ENCODE measurements around the gene BRI3BP. TPM values are rescaled to one million over a fixed set of nuclear protein-coding genes. Genes with fewer than 3 reads are reported as not detected.

BRI3BP gene, protein sequence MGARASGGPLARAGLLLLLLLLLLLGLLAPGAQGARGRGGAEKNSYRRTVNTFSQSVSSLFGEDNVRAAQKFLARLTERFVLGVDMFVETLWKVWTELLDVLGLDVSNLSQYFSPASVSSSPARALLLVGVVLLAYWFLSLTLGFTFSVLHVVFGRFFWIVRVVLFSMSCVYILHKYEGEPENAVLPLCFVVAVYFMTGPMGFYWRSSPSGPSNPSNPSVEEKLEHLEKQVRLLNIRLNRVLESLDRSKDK
- total RNA-seq, result 1 to 10 TPM; 5.9 to 8.0 TPM

DNA sequence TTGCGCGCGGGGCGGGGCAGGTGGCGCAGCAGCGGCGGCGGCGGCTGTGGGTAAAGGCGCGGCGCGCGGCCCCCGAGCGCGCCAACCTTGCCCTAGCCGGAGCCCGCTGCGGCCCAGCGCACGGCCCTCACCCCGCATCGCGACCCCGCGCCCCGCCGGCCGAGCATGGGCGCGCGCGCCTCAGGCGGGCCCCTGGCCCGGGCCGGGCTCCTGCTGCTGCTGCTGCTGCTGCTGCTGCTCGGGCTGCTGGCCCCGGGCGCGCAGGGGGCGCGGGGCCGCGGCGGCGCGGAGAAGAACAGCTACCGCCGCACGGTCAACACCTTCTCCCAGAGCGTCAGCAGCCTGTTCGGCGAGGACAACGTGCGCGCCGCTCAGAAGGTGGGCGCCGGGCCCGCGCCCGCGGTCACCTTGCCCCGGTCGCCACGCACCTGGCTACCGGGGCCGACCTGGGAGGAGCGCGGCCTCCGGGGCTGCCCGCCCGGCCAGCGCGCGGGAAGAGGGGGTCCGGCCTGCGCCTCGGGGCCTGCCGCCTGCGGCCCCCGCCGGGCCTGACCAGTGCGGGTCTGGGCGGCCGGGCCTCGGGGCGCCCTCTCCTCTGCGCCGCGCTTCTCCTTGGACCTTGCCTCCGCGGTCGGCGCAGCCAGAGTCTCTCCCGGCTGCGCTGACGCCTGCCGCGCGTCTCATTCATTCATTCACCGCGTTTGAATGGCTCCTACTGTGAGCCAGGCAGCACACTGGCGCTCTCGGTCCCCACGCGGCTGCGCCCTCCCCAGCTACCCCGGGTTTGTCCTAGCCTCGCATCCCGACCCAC lies at the start of gene BRI3BP:
Gene BRI3BP (plus strand): TSS at position 20 of the 811 bp plus-strand sequence. CDS start 146 bp downstream, at position 166.
- Histone ChIP-seq H3K9me3 (no peaks in the 10 kb centered on the region), H3K27ac (peak within 1 kb of the TSS in 3 of 4 donors; percentile 42 to 76 (median 51)), H3K27me3 (no peaks in the 10 kb centered on the region), H3K4me1 (peaks cover 21% of the 10 kb centered on the region), H3K4me3 (peak within 1 kb of the TSS; percentile 22 to 46), H3K36me3 (replicated peaks in 1 of 2; ENCODE audit: insufficient read depth in 1 of 2, low read depth in 2 of 2) (no peaks in the 10 kb centered on the region)
- ATAC-seq (peak; percentile 28), DNase-seq (peak; percentile 18 to 78 (median 63))
- TF ChIP-seq, protein P1, sequence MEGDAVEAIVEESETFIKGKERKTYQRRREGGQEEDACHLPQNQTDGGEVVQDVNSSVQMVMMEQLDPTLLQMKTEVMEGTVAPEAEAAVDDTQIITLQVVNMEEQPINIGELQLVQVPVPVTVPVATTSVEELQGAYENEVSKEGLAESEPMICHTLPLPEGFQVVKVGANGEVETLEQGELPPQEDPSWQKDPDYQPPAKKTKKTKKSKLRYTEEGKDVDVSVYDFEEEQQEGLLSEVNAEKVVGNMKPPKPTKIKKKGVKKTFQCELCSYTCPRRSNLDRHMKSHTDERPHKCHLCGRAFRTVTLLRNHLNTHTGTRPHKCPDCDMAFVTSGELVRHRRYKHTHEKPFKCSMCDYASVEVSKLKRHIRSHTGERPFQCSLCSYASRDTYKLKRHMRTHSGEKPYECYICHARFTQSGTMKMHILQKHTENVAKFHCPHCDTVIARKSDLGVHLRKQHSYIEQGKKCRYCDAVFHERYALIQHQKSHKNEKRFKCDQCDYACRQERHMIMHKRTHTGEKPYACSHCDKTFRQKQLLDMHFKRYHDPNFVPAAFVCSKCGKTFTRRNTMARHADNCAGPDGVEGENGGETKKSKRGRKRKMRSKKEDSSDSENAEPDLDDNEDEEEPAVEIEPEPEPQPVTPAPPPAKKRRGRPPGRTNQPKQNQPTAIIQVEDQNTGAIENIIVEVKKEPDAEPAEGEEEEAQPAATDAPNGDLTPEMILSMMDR (IDR thresholded peaks at IDR 0.05), result peak in 1 of 7 experiments; percentile 17
- TF ChIP-seq POLR2A (IDR thresholded peaks at IDR 0.05), result no peak
- intact Hi-C loops (cut with DNase I), result no loop called here
- WGBS, 2 donors, result 0% methylated on average over 12 to 79 of the region's 112 CpGs

DNA sequence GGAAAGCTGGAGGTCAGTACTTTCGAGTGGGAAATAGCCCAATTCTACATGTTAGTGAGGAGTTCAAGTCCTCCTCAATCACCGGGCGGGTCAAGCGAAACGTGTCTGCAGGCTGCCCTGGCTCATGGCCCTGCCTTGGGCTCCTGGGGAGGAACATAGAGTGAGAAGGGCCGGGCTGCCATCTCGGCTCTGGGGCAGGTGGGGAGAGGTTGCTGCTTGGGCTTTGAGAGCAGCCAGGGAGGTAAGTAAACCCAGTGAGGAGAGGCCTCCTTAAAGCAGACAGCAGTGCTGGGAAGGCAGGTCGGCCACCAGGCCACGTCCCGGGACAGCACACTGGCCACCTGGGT lies 47.0 kb upstream of the BRI3BP start:
- peaks cover under 1% of the 10 kb centered on the region for H3K4me1 ChIP-seq
- TF ChIP-seq, protein P1 (IDR thresholded peaks at IDR 0.05), result no peak
- no peak for TF ChIP-seq POLR2A (IDR thresholded peaks at IDR 0.05)
- no peak for DNase-seq
- WGBS, 2 donors, result 85 to 86% methylated on average over 9 to 10 of the region's 10 CpGs
- no peaks in the 10 kb centered on the region for H3K9me3 ChIP-seq
- H3K4me3 ChIP-seq, result no peak overlapping the region
- no peak overlapping the region for H3K27ac ChIP-seq
- peaks cover 7 to 24% of the 10 kb centered on the region in 2 donors for H3K36me3 ChIP-seq (replicated peaks in 1 of 2; ENCODE audit: insufficient read depth in 1 of 2, low read depth in 2 of 2)
- H3K27me3 ChIP-seq, result no peaks in the 10 kb centered on the region
- ATAC-seq, result no peak
- intact Hi-C loops (cut with DNase I), result no loop called here

DNA sequence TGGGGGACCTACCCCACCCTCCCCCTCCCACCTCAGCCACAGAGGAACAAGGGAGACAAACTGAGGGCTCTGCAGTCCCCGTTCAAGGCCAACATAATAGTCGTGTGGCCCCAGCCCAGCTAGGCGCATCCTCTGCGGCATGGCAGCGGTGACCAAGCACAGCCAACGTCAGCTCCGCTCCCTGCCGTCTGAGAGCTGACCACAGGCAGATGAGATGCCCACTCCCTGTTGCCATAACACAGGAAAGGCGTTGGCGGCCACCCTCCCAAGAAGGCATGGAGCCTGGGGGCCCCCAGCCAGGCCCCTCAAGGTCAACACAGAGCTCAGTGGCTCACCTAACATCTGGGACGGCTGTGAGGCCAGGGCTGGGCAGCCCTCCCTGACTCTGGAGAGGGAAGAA lies 46.4 kb upstream of the BRI3BP start:
- Histone ChIP-seq H3K4me1 (no peaks in the 10 kb centered on the region), H3K27ac (no peak overlapping the region), H3K9me3 (no peaks in the 10 kb centered on the region), H3K27me3 (no peaks in the 10 kb centered on the region), H3K36me3 (replicated peaks in 1 of 2; ENCODE audit: insufficient read depth in 1 of 2, low read depth in 2 of 2) (peaks cover 7 to 25% of the 10 kb centered on the region in 2 donors), H3K4me3 (no peak overlapping the region)
- ATAC-seq (no peak), DNase-seq (no peak)
- WGBS, 2 donors, result 89 to 91% methylated on average over 7 to 11 of the region's 11 CpGs
- TF ChIP-seq, protein P1 (IDR thresholded peaks at IDR 0.05), result no peak
- TF ChIP-seq POLR2A (IDR thresholded peaks at IDR 0.05), result no peak
- intact Hi-C loops (cut with DNase I), result no loop called here

DNA sequence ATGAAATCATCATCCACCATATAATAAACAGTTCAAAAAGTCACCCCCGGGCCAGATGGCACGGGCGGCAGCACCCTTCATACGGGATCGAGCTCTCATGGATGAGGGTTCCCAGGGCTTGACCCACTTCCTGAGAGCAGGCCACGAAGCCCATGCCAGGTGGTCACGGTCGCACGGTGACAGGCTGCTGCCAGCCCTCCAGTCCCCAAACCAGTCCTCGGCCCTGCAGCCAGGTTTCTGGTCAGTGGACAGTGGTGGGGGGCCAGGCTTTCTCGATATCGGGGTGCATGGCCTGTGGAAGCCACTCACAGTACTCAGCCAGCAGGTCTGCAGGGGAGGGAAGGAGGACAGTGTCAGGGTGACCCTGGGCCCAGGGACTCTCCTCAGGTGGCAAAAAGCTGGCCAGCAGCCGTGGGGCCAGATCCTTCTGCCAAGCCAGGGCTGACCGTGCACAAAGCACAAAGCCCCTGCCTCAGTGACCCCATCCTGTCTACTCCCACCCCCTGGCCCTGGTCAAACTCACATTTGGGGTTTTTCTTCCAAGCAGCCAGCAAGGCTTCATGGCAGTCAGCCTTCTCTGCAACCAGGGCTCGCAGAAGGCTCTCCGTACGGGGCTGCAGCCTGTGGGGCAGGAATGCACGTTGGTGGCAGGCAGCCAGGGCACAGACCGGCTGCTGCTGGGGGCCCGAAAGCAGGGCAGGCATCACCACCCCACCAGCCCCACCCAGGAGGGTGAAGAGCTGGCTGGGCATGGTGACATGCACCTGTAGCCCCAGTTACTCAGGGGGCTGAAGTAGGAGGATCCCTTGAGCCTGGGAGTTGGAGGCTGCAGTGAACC lies 45.7 kb upstream of the BRI3BP start:
- Histone ChIP-seq H3K27me3 (no peaks in the 10 kb centered on the region), H3K9me3 (no peaks in the 10 kb centered on the region), H3K36me3 (replicated peaks in 1 of 2; ENCODE audit: insufficient read depth in 1 of 2, low read depth in 2 of 2) (peaks cover 7 to 25% of the 10 kb centered on the region in 2 donors), H3K27ac (no peak overlapping the region), H3K4me1 (no peaks in the 10 kb centered on the region), H3K4me3 (no peak overlapping the region)
- DNase-seq (no peak), ATAC-seq (no peak)
- intact Hi-C loops (cut with DNase I), result no loop called here
- TF ChIP-seq, protein P1 (IDR thresholded peaks at IDR 0.05), result no peak
- no peak for TF ChIP-seq POLR2A (IDR thresholded peaks at IDR 0.05)
- WGBS, 2 donors, result 85% methylated on average over 17 of the region's 20 CpGs; no CpG with 5 or more reads in 1 of the 2 donors

All from body of pancreas (tissue), 4 donors.